Erythroblast (primary cell): ENCODE data around the gene NCK2.

ENCODE experiments used
- GATA1 ChIP-seq: IDR thresholded peaks from 2 replicates; pipeline ENCODE4 v1.6.1; 2011; ENCODE audit warnings: low read depth, mild to moderate bottlenecking, control low read depth, low read length, moderate library complexity
- POLR2A ChIP-seq: IDR thresholded peaks from 2 replicates; pipeline ENCODE4 v1.6.1; 2011; ENCODE audit warnings: mild to moderate bottlenecking, low read length

- TF ChIP-seq POLR2A (no peak), GATA1 (no peak)
Measured at GRCh38 chr2:105778080-105778607, 33.4 kb downstream of the NCK2 start.
